Endothelial cell of umbilical vein (primary cell): ENCODE measurements around the gene LARP7. TPM values are rescaled to one million over a fixed set of nuclear protein-coding genes. Genes with fewer than 3 reads are reported as not detected.
A peak's percentile ranks its signal among the peaks of the same experiment; 100 is the strongest.
"Not testable (repeated sequence)": the region's sequence is repeated elsewhere in the genome, so short reads cannot be mapped to it uniquely, and the experiment has no call there.

Experiments used
- BruUV-seq: library from RNA; stranded (reverse); fragments of 400-500 nt; replicated peaks from 2 replicates; lab custom pipeline; 2021; lab: Mats Ljungman, UMichigan
- CTCF ChIA-PET: fragments of 300-600, 350-600 bp; sonication (Branson Sonifier 250); formaldehyde crosslinking; loops from one replicate; lab custom pipeline; 2021; ENCODE audit warnings: antibody characterized with exemption, inconsistent platforms; lab: Charles Lee
- POLR2A ChIA-PET: fragments of 300-600, 350-600 bp; sonication (Branson Sonifier 250); formaldehyde crosslinking; loops from one replicate; lab custom pipeline; 2021; ENCODE audit warnings: antibody characterized with exemption, inconsistent platforms; lab: Charles Lee
- DNase-seq: peaks from one replicate; pipeline ENCODE4 v3.0.0-alpha.2; 2011; ENCODE audit warnings: low read depth, low spot score
- FAIRE-seq: peaks from 2 replicates; lab custom pipeline; 2011; peaks lifted over from hg19 to GRCh38; lab: Jason Lieb, UNC
- H2AFZ ChIP-seq: 2 replicates; pipeline ENCODE4 v1.6.0; 2012; ENCODE audit warnings: low read depth, low read length, control low read depth, inconsistent platforms
- H3K27ac ChIP-seq: 2 replicates; pipeline ENCODE4 v1.5.1; 2011; ENCODE audit warnings: low read depth, mild to moderate bottlenecking, control low read depth, low read length, moderate library complexity; ENCODE audit not compliant: insufficient read depth
- H3K27me3 ChIP-seq, 2 experiments: 2 replicates each; pipeline versions ENCODE4 v1.6.0 to v1.6.1; 2011; ENCODE audit warnings: low read length in 2 of 2, mixed read lengths in 1 of 2; ENCODE audit not compliant: control insufficient read depth in 2 of 2, insufficient read depth in 2 of 2
- H3K36me3 ChIP-seq, 2 experiments: 2 replicates in 1 of 2; 3 replicates in 1 of 2; pipeline ENCODE4 v1.5.1; 2011; ENCODE audit warnings: low read length in 2 of 2, mild to moderate bottlenecking in 1 of 2, moderate library complexity in 1 of 2; ENCODE audit not compliant: control insufficient read depth in 2 of 2, insufficient read depth in 2 of 2; ENCODE audit errors: extremely low read depth in 1 of 2
- H3K4me1 ChIP-seq: 3 replicates; pipeline ENCODE4 v1.5.1; 2011; ENCODE audit warnings: mild to moderate bottlenecking, low read length; ENCODE audit not compliant: control insufficient read depth, insufficient read depth; ENCODE audit errors: extremely low read depth
- H3K4me2 ChIP-seq: 2 replicates; pipeline ENCODE4 v1.6.1; 2011; ENCODE audit warnings: low read length, control low read depth, mixed read lengths; ENCODE audit not compliant: insufficient read depth
- H3K4me3 ChIP-seq, 3 experiments: fragments of 200-600 bp in 1 of 3; sonication (generic), shearing (Covaris generic) in 1 of 3; replicated peaks in 1 of 3; 2 replicates each; pipeline ENCODE4 v1.5.1; 2011 to 2016; ENCODE audit warnings: control low read depth in 3 of 3, low read length in 3 of 3, mild to moderate bottlenecking in 2 of 3, inconsistent platforms in 1 of 3, low read depth in 1 of 3, moderate library complexity in 1 of 3; ENCODE audit not compliant: insufficient read depth in 1 of 3
- H3K79me2 ChIP-seq: 2 replicates; pipeline ENCODE4 v1.6.0; 2012; ENCODE audit warnings: low read length, inconsistent platforms; ENCODE audit not compliant: control insufficient read depth, insufficient read depth
- H3K9ac ChIP-seq: replicated peaks from 2 replicates; pipeline ENCODE3; 2011; ENCODE audit warnings: low read length, control low read depth; ENCODE audit not compliant: insufficient read depth; ENCODE audit errors: extremely low read depth
- H3K9me1 ChIP-seq: replicated peaks from 3 replicates; pipeline ENCODE4 v1.6.0; 2011; ENCODE audit warnings: mild to moderate bottlenecking, low read length; ENCODE audit not compliant: control insufficient read depth, insufficient read depth; ENCODE audit errors: extremely low read depth
- H3K9me3 ChIP-seq: replicated peaks from 2 replicates; pipeline ENCODE4 v1.5.1; 2012; ENCODE audit warnings: low read length, inconsistent platforms; ENCODE audit not compliant: control insufficient read depth, insufficient read depth
- H4K20me1 ChIP-seq: replicated peaks from 2 replicates; pipeline ENCODE3; 2011; ENCODE audit warnings: mild to moderate bottlenecking, low read length; ENCODE audit not compliant: control insufficient read depth, insufficient read depth; ENCODE audit errors: extremely low read depth
- GATA2 ChIP-seq: IDR thresholded peaks from 2 replicates; pipeline ENCODE4 v1.7.0; 2011; ENCODE audit warnings: low read depth, mild to moderate bottlenecking, moderate library complexity, mixed read lengths, low read length; ENCODE audit not compliant: insufficient read length, insufficient read depth
- POLR2A ChIP-seq: IDR thresholded peaks from 2 replicates; pipeline ENCODE4 v1.6.1; 2012; ENCODE audit warnings: low read depth, mild to moderate bottlenecking, control low read depth, low read length
- POLR2AphosphoS5 ChIP-seq: IDR thresholded peaks from 2 replicates; pipeline ENCODE4 v1.6.1; 2012; ENCODE audit warnings: low read depth, mild to moderate bottlenecking, control low read depth, low read length, moderate library complexity; ENCODE audit not compliant: insufficient read depth
- dilution Hi-C: fragments of 300-500 bp; cut with MboI; formaldehyde crosslinking; loops from one replicate; pipeline ENCODE4 v1.15.0; 2019; ENCODE audit warnings: low sequenced_read_pairs; ENCODE audit not compliant: extremely low pct_ligation_motif_present
- intact Hi-C: fragments of 100-400 bp; cut with micrococcal nuclease; formaldehyde crosslinking; loops from one replicate; pipeline ENCODE4 v1.10.0; 2022
- polyA plus RNA-seq, 4 experiments: library from polyadenylated mRNA; depleted of rRNA in 3 of 4; stranded (reverse) in 3 of 4; unstranded in 1 of 4; fragments of >200 nt; gene quantifications; 2 replicates each; pipeline versions ENCODE4 v1.2.1 to v1.2.3, GENCODE V29; 2011 to 2012; ENCODE audit warnings: missing spikeins in 1 of 4
- total RNA-seq: library from RNA; stranded (reverse); gene quantifications from 2 replicates; pipeline ENCODE4 v1.2.3, GENCODE V29; 2021
- TF ChIP-seq, protein P1 (sequence below), 2 donors: IDR thresholded peaks; 1 replicate in 1 of 2; 2 replicates in 1 of 2; pipeline ENCODE4 v1.5.1; 2011; ENCODE audit warnings: low read length in 2 of 2, mild to moderate bottlenecking in 2 of 2, moderate library complexity in 2 of 2, control low read depth in 1 of 2, inconsistent platforms in 1 of 2, low read depth in 1 of 2; ENCODE audit not compliant: insufficient read depth in 1 of 2; ENCODE audit errors: extremely low read depth in 1 of 2

The LARP7 gene
- total and polyA plus RNA-seq, 2 donors (not counting 3 experiments of a cell fraction or from before 2014, with no cell fraction given) = 6.9 to 35.1 TPM

DNA sequence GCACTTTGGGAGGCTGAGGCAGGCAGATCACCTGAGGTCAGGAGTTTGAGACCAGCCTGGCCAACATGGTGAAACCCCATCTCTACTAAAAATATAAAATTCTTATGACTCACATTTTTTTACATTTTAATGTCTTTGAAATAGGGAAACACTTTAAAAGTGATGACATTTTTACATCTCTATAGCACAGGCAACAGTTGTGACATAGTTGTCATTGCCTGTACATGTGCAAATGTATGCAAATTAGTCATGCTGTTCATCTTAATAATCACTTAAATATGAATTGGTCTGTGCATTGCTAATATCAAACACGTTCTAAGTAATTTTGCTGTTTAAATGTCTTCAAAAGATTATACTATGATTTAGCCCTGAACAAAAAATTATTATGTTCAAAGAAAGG lies 42.0 kb upstream of the LARP7 start:
- no TSS peak for BruUV-seq
- FAIRE-seq (no peak), DNase-seq (no peak)
- no peaks in the 10 kb centered on the region for H3K79me2 ChIP-seq
- no peak overlapping the region for H3K27ac ChIP-seq
- ChIA-PET POLR2A (no interaction called here), CTCF (interaction anchor here (1.0 kb wide), 1 partner anchor 267 kb away, joined by 3 read pairs; no protein-coding TSS in a partner anchor)
- H4K20me1 ChIP-seq = no peaks in the 10 kb centered on the region
- no peak overlapping the region for H3K4me2 ChIP-seq
- intact Hi-C loops = no loop called here
- H3K4me1 ChIP-seq = no peaks in the 10 kb centered on the region
- no peaks in the 10 kb centered on the region for H3K9me1 ChIP-seq
- no peak overlapping the region for H2AFZ ChIP-seq
- no peak overlapping the region for H3K4me3 ChIP-seq
- no peaks in the 10 kb centered on the region for H3K9me3 ChIP-seq
- H3K9ac ChIP-seq = no peak overlapping the region
- no peaks in the 10 kb centered on the region for H3K27me3 ChIP-seq
- dilution Hi-C loops = no loop called here
- TF ChIP-seq POLR2AphosphoS5 (no peak), POLR2A (no peak), GATA2 (no peak)
- TF ChIP-seq, protein P1, sequence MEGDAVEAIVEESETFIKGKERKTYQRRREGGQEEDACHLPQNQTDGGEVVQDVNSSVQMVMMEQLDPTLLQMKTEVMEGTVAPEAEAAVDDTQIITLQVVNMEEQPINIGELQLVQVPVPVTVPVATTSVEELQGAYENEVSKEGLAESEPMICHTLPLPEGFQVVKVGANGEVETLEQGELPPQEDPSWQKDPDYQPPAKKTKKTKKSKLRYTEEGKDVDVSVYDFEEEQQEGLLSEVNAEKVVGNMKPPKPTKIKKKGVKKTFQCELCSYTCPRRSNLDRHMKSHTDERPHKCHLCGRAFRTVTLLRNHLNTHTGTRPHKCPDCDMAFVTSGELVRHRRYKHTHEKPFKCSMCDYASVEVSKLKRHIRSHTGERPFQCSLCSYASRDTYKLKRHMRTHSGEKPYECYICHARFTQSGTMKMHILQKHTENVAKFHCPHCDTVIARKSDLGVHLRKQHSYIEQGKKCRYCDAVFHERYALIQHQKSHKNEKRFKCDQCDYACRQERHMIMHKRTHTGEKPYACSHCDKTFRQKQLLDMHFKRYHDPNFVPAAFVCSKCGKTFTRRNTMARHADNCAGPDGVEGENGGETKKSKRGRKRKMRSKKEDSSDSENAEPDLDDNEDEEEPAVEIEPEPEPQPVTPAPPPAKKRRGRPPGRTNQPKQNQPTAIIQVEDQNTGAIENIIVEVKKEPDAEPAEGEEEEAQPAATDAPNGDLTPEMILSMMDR (IDR thresholded peaks at IDR 0.05; ENCODE audit: extremely low read depth in 1 of 2, insufficient read depth in 1 of 2, low read depth in 1 of 2, low read length in 2 of 2) = no peak
- H3K36me3 ChIP-seq = no peaks in the 10 kb centered on the region

DNA sequence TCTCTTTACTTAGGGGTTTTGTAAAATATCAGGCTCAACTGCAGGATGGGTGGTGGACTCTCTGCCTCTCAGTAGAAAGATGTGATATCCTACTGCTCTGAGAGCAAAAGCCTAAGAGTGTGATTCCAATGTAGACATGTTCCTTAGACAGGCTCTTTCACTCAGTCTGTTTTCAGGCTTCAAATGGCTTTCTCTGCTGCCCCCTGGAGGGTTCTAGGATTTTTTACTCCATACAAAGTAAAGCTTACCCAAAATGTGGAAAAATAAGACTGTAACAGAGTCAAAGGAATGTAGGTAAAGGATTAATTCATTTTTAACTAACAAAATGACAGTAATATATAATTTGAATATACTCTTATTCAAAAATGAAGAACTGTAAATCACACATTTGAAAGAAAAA lies 32.4 kb upstream of the LARP7 start:
- ChIA-PET POLR2A (no interaction called here), CTCF (interaction anchor here (0.6 to 4.1 kb wide), 28 partner anchors 8 to 541 kb away, joined by 3 to 80 read pairs (median 4); partner anchors contain the start of genes ALPK1 and NEUROG2)
- DNase-seq = peak; percentile 69
- Histone ChIP-seq H3K4me1 (no peaks in the 10 kb centered on the region), H3K9me1 (no peaks in the 10 kb centered on the region), H3K27ac (no peak overlapping the region), H3K9ac (no peak overlapping the region), H3K9me3 (no peaks in the 10 kb centered on the region), H3K27me3 (no peaks in the 10 kb centered on the region), H3K79me2 (no peaks in the 10 kb centered on the region), H3K36me3 (no peaks in the 10 kb centered on the region), H3K4me3 (no peak overlapping the region), H2AFZ (no peak overlapping the region), H3K4me2 (no peak overlapping the region), H4K20me1 (no peaks in the 10 kb centered on the region)
- no peak for TF ChIP-seq POLR2AphosphoS5
- TF ChIP-seq, protein P1 (IDR thresholded peaks at IDR 0.05; ENCODE audit: extremely low read depth in 1 of 2, insufficient read depth in 1 of 2, low read depth in 1 of 2, low read length in 2 of 2) = peak; percentile 54 to 67
- dilution Hi-C loops (no loop called here), intact Hi-C loops (loop anchor here (1.0 to 2.0 kb wide), 3 partner anchors 81 to 506 kb away; no protein-coding TSS in a partner anchor)
- peak; percentile 79 for FAIRE-seq
- BruUV-seq = no TSS peak

DNA sequence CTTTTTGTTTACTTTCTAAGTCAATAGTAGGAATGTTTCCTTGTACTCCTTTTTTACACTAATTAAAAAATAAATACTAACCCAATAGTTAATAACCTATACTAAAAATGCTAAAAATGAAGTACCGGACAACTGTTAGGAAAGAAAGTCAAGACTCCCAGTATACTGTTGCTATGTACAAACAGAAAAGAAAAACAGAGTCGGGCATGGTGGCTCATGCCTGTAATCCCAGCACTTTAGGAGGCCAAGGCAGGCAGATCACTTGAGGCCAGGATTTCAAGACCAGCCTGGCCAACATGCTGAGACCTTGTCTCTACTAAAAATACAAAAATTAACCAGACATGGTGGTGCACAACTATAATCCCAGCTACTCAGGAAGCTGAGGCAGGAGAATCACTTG lies 24.1 kb upstream of the LARP7 start:
- dilution Hi-C loops, BruUV-seq: not testable (repeated sequence)
- CTCF ChIA-PET = interaction anchor here (1.9 kb wide), 1 partner anchor 8 kb away, joined by 10 read pairs; no protein-coding TSS in a partner anchor

More for the DNA sequence above, 24.1 kb upstream of the LARP7 start:
- DNase-seq, H3K79me2 ChIP-seq, H3K9me3 ChIP-seq, H3K9me1 ChIP-seq, H4K20me1 ChIP-seq, POLR2A ChIA-PET, H3K27ac ChIP-seq, H3K4me3 ChIP-seq, H3K4me1 ChIP-seq, intact Hi-C loops, FAIRE-seq, H3K27me3 ChIP-seq, H3K36me3 ChIP-seq, H3K9ac ChIP-seq, H3K4me2 ChIP-seq, H2AFZ ChIP-seq: not testable (repeated sequence)
